ENCODE data around the gene USF3.

GRCh38 chr3:113659101-113659541 lies 37.3 kb downstream of the USF3 start:
- TF ChIP-seq, protein P1, sequence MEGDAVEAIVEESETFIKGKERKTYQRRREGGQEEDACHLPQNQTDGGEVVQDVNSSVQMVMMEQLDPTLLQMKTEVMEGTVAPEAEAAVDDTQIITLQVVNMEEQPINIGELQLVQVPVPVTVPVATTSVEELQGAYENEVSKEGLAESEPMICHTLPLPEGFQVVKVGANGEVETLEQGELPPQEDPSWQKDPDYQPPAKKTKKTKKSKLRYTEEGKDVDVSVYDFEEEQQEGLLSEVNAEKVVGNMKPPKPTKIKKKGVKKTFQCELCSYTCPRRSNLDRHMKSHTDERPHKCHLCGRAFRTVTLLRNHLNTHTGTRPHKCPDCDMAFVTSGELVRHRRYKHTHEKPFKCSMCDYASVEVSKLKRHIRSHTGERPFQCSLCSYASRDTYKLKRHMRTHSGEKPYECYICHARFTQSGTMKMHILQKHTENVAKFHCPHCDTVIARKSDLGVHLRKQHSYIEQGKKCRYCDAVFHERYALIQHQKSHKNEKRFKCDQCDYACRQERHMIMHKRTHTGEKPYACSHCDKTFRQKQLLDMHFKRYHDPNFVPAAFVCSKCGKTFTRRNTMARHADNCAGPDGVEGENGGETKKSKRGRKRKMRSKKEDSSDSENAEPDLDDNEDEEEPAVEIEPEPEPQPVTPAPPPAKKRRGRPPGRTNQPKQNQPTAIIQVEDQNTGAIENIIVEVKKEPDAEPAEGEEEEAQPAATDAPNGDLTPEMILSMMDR (conservative IDR thresholded peaks at IDR 0.05), result no peak
- TF ChIP-seq ZFX (IDR thresholded peaks at IDR 0.05), result no peak

Data from C4-2B (cell line).